ENCODE data around the gene MEG3.

MEG3 gene

DNA sequence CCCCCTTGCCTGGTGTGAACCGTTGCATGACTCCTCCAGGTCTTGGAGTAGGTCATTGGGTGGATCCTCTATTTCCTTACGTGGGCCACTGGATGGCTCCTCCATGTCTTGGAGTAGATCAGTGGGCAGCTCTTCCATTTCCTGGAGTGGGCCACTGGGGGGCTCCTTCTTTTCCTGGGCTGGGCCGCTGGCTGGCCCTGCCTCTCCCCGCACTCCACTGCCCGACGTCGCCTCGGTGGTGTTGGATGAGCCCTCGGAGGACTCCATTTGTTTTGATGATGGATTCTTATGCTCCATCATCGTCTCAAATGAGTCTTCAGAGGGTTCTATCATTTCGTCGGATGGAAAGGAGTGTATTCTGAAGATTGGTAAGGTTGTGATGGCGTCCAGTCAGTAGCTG, 58.5 kb downstream of the MEG3 start:
- no peak for DNase-seq

DNA sequence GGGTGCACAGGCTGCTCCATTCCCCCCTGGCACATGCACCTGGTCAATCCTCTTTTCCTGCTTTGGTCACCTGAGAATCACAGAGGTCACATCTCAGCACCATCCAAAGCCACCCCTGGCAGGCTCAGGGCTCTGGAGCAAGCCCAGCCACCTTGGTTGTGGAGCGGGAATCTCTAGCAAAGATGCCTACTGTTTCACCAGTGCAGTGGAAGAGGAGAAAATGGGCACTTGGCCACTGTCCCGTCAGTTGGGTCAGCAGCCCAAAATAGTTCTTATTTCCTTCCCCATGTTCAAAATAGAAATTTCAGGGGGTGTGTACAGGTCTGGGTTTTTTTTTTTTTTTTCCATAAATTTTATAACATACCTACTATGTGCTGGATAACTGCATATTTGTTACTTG, 59.3 kb downstream of the MEG3 start:
- no peak for DNase-seq

DNA sequence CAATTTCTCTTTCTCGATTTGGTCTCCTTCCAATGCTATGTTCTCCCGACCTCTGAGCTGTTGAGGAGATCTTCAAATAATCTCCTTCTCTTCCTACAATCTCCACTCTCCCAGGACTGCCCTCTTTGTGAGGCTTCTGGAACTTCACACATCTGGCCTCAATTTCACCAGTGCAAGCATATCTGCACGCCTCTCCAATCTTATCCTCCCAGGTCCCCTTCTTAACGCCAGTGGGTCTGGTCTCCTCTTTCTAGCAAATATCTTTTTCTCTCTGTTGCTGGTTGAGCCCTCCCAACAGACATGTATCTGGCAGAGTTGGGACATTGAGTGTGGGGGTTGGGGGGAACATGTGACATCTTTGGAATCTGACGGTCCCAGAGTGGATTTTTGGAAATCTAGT, 59.7 kb downstream of the MEG3 start:
- no peak for DNase-seq

DNA sequence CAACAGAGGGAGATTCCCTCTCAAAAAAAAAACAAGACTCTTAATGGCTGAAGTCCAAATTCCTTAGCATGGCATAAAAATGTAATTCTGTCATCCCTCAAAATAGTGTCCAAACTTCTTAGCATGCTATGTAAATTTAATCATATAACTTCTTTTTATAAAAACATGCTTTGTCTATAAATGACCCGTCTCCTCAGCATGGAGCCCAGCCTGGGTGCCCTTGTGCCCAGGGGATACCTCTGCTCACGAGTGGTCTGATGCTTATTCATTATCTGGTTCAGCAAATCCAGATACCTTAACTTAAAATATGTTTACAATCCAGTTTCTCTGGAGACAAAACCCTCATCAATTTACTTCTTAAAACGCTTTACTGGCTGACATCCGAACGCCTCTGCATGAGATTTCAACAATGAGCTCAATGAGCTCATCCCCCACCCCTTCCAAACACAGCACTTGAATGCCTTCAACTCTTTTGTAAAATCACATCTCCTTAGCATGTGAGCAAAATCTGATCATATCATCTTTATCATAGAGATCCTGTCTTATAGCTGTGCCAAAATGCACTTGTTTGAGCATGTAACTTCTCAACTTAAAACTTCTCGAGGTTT, 61.9 kb downstream of the MEG3 start:
- DNase-seq = no peak

DNA sequence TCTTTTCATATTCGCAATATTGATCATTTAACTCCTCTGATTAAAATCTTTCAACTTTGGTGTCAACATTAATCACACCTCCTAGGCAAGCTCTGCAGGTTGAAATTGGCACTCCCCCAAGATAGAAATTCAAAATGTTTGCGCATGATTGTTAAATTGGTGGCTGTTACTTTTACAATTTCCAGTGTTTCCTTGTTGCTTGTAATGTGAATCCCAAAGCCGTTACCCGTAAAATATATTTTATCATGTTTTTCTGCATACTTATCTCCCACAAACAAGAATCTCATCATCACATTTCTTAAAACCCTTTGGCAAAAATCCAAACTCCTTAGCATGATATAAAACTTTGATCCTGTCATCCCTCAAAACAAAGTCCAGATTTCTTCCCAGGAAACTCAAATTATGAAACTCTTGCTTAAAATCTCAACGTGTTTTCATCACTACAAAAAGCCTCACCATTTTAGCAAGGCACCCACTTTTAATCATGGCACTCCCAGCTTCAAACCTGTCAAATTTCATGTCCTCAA, 62.9 kb downstream of the MEG3 start:
- DNase-seq = no peak

DNA sequence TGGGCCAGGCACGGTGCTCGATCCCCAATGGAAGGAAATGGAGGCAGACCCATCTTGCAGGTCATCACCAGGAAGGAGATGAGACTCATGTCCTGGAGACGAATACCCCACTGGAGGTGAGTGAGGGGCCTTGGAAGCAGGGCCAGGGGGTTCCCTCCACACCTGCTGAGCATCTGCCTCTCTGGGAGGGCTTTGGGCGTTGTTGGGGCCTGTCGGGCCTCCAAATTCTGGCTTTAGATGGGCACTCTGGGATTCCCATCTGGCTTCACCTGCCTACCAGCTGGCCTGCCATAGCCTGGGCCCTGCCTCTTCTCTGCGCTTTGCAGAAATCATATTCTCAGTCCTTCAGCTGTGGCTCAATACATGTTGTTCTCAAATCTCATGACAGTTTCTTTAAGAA, 63.7 kb downstream of the MEG3 start:
- no peak for DNase-seq

DNA sequence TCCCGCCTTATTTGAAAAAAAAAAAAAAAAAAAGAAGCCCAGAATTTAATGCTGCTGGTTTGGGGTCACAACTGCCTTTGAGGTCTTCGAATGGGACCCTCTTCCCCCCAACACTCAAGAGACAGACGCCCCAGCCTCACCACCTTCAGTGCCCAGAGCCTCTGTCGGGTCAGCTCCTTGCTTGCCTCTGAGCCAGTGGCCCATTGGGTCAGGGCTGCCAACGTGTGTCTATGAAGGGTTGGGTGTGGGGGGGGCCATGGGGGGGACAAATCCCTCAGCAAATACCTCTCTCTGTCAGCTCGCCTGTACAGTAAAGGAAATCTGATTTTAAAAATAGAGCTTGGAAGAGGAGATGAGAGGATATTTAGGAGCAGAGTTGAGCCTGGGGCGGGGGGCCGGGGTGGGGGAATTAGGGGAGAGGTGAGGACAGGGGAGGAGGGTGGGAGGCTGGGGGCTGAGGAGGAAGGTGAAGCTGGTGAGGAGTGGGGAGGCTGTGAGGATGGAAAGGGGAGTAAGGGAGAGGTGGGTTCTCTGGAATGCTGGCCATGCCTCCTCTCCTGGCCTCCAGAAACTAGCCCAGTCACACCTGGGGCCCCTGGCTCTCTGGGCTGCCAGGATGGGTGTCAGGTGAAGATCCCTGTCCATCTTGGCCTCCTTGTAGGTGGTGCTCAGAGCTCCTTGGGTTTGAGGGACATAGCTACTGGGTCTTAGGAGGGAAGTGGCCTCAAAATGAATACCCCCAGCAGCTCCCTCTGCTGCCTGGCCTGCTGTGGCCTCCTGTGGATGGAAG, 64.3 kb downstream of the MEG3 start:
- DNase-seq = no peak

DNA sequence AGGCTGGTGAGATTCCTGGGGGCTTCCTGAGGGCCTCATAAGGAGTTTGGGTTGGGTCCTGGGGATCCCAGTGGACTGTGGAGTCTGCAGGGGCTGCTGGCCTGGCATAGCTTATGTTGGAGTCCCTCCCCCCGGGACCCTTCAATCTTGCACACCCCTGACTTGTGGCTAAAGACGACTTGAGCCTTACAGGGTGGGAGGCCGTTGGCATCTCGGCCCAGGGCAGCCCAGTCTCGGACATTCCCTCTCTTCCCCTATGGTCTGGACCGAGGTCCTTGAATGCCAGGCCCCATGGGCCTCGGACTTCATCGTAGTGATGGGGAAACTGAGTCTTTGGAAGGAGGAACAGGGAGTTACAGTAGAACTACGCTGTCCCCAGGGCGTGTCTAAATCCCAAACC, 65.1 kb downstream of the MEG3 start:
- no peak for DNase-seq

DNA sequence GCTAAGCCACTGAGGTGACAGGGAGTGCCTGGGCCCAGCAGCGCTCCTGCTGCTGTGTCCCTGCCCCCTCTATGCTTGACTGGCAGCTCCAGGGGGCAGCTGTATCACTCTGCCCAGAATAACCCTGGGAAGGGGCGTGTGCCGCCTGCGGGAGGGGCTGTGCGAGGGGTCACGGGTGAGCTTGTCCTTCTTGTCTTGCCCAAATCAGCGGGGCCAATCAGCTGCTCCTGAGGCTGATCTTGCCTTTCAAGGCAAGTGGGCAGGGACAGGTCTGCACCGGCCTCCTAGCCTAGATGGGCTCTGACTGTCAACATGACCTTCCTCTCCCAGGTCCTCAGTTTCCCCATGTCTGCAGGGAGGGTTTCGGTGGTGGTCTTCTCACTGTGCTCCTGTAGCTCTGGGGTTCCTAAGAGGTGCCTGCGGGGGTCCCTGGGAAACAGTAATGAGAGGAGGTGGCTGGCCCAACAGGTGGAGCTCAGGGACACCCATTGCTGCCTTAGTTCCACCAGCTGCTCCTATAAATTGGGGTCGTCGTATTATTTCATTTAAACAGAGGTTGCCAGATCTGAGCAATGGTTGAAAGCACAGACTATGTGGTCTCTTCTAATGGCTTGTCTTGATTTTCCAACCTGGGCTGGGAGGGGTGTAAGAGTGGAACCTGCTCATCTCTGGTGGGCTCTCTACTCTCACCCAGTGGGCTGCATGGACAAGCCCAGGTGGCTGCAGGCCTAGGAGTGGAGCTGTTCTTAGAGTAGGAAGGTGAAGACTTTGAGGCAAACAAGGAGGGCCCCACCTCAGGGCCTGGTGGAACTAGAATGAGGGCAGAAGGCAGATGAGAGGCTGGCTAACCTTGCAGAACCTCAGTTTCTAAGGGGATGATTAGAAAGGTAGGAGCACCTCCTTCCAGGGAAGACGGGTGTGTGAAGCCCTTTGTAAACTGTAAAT, 65.9 kb downstream of the MEG3 start:
- DNase-seq = no peak

DNA sequence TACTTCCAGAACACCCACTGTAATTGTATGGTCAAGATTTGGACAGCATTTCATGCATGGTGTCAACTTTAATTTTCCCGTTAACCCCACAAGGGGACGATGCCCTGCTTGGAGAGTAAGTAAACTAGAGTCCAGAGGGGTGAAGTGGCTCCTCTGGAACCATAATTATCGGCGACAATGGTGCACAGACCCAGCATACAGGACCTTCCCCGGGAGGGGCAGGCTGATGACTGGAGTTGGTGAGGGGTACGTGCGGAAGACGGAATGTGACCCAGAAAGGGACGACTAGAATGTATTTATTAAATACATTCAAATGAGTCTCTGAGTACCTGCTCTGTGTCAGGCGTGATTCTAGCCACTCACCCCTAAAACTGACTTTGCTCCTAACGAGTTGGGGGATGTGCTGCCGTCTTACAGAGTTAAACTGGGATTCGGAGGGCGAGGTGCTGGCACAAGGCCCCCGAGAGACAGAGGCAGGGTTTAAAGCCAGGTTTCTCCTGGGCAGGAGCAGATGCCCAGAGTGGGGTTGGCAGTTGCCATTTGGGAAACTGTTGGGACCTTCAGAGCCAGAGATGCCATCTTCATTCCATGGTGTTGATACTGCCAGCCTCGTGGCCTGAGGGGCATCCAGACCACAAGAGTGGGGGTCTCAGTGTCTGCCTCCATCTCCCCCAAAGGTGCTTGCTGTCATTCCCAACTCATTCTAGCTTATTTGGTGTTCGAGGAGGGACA, 66.7 kb downstream of the MEG3 start:
- DNase-seq = no peak

DNA sequence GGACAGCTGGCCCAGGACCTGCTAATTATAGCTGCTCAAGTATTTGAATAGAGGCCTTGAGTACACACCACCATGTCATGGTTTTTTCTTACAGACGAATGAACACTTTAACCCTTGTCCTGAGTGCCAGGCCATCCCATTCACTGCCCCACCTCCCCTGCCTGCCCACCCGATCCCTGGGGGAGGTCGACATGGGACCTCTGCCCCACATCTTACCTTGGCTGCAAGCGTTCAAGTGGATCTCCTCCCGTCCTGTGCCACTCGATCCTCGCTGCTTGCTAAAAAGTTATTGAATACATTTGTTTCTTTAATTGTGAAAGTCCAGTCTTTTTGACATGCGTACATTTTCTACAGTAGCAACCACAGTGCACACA, 67.3 kb downstream of the MEG3 start:
- peak; percentile 74 for DNase-seq

DNA sequence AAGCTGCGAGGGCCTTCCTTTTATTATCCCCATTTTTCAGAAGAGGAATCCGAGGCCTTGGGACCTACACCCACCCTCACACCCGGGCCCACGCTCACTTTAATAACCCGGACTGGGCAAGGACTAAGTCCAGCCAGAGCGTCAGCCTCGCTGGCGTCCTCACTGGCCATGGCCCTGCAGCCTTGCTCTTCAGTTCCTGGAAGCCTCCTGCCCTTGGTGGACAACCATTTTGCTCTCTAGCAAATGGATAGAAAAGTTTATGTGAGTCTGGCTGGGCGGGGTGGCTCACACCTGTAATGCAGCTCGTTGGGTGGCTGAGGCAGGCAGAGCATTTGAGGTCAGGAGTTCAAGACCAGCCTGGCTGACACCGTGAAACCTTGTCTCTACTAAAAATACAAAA, 67.8 kb downstream of the MEG3 start:
- no peak for DNase-seq

DNA sequence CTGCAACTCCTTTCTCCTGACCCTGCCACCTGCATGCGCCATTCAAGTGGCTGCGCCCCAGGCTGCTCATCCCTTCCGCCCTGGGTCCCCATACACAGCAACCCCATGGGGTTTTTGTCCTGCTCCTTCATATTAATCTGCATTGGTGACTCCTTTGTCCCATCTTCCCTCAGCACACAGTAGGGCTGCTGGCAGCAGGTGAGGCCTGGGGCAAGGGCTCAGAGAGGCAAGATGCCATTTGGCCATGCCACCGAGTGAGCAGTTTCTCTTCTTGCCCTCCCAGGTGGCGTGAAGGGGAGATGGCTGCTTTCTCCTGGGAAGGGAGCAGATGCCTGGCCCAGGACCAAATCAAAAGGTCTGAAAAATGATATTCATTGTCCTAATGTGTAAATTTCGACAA, 68.5 kb downstream of the MEG3 start:
- DNase-seq = no peak

DNA sequence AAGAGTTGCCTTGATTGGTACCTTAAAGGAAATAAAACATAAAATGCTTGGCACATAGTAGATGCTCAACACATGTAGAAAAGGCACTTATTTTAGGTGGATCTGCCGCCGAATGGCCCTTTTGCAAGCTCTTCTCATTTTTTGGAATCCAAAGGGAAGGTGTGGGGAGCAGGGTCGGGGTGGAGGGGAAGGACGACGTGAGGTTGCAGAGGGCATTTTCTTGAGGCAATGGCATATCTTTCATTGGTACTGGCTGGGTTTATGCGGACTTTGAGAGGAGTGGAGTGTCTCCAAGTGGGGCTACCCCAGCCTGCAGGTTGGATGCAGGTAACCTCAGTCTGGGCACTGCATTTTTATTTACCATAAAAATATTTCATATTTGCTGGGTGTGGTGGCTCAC, 69.5 kb downstream of the MEG3 start:
- DNase-seq = no peak

DNA sequence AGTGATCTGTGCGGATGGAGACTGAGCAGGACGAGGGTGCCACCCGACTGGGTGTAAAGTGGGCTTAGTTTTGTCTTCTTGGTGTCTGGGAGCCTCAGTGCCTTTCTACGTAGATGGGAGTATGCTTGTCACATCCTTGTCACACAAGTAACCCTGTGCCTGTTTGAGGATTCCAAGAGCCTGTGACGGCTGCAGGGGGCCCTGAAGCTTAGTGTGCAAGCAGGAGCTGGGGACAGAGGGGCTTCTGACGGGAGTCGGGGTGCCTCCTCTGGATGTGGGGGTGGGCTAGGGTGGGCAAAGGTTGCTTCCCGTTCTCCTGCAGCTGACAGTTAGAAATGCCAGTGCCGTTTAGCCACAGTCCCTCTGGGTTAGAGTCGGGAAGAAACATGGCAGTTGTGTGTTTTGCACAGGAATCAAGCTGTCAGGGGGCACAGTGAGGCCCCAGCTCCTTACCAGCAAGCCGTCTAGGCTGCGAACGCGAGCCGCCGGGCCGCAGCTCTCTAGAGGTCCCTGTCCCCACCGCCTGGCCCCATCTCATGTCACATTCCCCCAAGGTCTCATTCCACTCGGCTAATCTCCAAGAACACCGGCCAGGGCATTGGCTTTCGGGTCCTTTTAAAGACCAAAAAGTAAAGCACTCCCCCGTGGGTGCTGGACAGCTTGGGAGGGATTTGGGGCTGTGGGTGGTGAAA, 70.6 kb downstream of the MEG3 start:
- no peak for DNase-seq

DNA sequence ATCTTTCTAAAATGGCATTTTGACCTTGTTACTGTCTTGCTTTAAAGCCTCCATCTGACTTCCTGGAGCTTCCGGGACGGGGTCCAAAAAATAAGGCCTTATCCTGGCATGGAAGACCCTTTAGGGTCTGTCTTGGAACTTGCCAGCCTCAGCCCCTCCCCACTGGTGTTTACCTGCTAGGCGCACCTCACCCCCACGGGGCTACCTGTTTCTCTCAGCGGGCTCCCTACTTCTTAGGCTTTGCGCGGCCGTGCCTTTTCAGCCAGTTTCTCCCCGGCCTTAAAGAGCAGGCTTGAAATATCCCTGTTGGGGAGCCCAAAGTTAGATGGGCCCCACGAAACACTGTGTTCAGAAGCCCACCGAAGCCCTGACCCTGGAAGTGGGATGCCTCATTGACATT, 72.5 kb downstream of the MEG3 start:
- no peak for DNase-seq

DNA sequence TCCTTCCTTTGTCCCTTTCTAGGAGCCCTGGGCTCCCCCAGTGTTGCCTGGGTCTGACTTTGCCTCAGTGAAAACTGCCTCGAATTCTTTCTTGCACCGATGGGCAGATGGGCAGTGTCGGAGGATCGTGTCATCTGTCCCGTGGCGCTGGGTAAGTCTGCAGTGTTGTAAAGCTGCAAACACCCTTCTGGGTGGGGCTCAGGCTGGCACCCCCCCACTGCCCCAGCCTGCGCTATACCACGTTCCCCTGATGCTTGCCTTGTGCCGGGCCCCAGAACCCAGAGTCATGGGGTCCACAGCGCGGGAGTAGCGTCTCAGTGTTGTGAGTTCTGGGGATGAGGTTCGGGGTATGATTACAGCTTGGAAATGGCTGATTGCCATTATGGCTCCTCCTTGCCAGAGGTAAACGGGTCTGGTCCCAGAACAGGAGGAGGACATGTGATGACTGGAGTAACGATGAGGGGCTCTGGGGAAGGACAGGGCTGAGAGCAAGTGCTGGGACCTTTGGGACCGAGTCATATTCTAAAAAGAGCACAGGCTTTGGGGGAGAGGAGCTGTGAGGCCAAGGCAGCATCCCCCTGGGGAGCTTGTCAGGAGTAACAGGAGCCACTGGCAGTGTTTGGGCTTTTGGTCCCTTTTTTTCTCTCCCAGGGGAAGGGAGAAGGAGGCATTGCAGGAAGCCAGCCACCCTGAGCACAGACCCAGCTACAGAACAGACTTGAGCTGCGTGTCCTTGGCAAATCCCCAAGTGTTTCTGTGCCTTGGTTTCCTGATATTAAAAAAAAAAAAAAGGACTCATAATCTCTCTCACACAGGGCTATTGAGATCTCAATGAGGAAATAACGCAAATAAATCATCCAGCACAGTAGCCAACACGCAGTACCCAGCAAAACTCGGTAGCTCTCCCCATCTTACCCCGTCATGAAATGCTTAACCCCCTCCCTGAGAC, 73.3 kb downstream of the MEG3 start:
- peak; percentile 72 for DNase-seq

DNA sequence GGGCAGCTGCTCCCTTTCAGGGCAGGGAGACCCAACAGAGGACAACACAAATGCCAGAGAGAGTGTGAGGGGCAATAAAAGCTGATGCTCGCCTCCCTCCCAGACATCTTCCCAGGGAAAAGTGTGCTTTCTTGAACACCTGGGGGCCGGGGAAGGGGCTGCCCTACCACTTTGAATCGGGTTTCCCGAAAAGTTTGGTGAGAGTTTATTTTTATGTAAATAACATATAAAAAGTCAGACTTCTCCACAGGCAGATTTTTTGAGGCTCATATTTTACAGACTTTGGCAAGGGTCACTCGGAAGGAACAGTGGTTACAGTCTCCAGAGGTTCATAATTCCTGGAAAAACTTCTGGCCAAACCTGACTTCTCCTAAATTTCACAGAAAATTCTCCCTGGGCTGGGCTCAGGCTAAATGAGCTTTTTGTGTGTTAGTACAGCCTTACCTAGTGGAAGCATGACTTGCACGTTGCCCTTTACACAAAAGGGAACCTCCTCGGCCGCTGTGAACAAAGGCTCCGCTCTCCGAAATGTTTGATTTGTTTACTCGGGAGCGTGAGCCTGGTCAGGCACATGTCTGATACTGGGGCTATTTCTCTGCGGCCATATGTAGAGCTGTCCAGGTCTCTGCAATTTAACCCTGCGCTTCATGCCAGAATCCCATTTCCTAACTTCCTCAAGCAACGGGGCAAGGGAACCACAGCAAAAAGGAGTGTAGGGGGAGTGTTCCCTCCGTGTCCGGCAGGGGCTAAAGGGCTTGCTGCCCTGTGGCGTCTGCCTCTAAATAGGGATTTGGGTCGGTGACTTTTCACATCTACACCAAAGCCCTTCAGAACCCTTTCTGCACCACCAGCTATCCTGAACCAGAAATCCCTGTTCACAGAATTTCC, 74.2 kb downstream of the MEG3 start:
- peak; percentile 72 for DNase-seq

DNA sequence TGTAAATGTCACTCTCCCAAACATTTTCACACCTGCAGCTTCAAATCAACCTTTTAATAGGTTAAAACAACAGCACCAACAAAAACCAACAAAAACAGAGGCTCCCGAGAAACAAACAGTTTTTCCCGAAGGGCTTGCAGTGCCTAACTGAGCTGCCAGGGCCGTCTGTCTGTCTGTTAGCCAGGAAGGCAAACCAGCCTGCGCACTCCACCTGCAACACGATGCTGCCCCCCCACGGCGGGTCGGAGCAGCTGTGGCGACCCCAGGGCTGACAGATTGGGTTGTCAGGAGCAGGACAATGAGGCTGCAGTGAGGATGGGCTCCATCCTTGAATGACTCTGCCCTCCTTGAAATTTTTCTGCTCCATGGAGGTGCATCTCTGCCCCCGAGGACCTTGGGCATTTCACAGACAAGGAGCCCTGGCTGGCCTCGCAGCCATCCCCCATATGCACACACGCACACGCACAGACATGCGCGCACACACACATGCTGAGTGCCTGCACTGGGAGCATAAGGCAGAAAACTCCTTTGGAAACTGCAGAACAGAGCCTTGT, 75.0 kb downstream of the MEG3 start:
- DNase-seq = peak; percentile 86

Measured in NCI-H510A treated with DMSO at 0.1 percent for 48 hours (cell line).